ENCODE data around the gene ZNF195.
"Not testable (repeated sequence)": the region's sequence is repeated elsewhere in the genome, so short reads cannot be mapped to it uniquely, and the experiment has no call there.

The ZNF195 gene

DNA sequence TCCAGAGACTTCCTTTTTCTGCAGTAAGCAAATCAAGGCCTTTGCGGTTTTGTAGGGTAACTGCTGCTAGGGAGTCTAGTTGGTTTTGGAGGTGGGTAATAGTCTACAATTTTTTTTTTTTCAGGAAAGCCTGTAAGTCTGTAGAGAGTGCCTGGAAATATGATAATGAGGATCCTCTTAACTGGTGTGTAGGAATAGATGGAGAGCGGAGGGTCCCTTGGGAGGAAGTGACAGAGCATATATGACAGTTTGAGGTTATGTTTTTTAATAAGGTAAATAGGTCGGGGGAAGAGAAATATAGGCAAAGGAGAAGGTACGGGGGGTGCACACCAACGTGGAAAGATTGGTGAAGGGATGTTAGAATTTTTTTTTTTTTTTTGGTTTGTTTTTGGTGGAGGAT is 25.9 kb downstream of the ZNF195 start:
- no peak for DNase-seq

- DNase-seq, result no peak
Observed at GRCh38 chr11:3347127-3347526, 31.8 kb downstream of the ZNF195 start.

GRCh38 chr11:3346587-3346986 is 32.4 kb downstream of the ZNF195 start:
- no peak for DNase-seq

DNA sequence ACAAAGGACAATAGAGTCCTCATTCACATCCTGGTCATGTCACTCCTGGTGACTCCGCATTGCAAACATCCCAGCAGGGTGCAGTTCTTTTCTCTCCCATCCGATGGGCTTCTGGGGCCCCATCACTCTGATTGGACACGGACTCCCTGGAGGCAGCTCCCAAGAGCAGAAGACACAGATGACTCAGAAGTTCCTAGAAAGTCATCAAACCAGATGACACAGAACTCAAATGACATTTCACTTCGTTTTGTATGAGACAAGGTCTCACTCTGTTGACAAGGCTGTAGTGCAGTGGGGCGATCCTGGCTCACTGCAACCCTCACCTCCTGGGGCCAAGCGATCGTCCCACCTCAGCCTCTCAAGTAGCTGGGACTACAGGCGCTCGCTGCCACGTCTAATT is 33.2 kb downstream of the ZNF195 start:
- DNase-seq, result no peak

DNA sequence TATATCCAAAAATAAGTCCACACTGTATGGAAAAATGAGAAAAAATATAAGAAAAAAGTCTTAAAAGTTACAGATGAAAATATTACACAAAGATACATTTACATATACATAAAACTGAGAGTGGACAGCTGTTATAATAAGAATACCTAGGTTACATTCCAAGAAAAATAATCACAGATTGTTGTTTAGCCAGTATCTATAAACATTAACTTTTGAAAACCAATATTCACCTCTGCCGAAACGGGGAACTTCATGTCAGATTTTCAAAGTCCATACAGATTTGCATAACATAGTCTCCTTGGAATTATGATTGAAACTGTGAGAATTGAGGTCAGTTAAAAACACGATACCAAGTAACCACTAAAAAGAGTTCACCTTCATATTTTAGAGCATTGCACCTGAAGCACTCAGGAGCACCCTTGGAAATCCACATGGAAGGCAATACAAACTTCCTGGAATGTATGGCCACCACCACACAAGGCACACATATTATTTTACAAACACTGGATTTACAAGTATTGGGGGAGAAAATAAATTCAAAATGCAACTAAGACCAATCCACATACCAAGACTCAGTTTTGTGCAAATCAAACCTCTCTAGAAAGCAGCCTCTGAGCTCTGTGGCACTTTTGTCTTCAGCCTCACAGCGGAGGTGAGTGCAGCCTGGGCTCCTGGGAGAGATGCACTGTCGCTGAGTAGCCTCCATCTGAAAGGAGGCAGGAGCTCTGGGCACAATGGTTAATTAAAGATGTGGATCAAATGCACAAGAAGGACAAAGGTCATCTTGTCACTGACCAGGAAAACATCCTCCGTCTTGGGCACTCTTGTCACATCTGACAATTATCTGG is 34.4 kb downstream of the ZNF195 start:
- no peak for DNase-seq

- no peak for DNase-seq
Observed at GRCh38 chr11:3342709-3343108, 36.2 kb downstream of the ZNF195 start.

- peak in 17 of 51 donors; percentile 1 to 58 (median 20) for DNase-seq
Observed at GRCh38 chr11:3341298-3341697, 37.6 kb downstream of the ZNF195 start.

DNA sequence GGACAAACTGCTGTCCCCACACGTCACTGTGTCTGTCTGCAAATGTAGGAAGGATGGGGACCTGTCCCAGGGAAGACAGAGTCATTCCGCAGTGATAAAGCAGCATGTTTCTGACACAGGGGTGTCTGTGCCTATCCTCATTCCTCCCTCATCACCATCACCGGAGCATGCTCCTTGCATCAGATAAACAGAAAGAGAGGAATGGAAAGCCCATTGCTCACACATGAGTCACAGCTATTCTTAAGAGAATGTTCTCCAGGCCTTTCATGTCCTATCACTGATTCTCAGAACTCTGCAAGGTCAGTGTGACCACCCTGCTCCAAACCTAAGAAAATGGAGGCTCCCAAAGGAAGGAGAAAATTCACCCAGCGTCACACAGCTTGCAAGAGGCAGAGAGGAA is 38.9 kb downstream of the ZNF195 start:
- DNase-seq, result no peak

GRCh38 chr11:3339340-3339624 is 39.7 kb downstream of the ZNF195 start:
- DNase-seq, result no peak

GRCh38 chr11:3338569-3339339 is 40.2 kb downstream of the ZNF195 start:
- DNase-seq, result no peak

- not testable (repeated sequence) for DNase-seq
Observed at GRCh38 chr11:3336420-3336819, 42.5 kb downstream of the ZNF195 start.

DNA sequence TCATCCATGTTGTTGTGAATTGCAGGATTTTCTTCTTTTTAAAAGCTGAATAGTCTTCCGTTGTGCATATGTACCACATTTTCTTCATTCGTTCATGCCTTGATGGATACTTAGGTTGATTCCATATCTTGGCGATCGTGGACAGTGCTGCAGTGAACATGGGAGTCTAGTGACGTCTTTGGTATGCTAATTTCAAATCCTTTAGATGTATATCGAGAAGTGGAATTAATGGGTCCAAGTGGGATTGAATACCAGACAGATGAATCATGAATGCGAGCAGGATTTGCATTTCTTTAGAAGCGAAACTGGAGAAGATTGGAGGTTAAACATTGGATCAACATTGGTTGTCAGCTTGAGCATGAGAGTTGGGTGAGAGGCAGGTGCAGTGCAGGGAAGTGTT is 45.8 kb downstream of the ZNF195 start:
- not testable (repeated sequence) for DNase-seq

- not testable (repeated sequence) for DNase-seq
Observed at GRCh38 chr11:3331078-3331477, 47.9 kb downstream of the ZNF195 start.

DNA sequence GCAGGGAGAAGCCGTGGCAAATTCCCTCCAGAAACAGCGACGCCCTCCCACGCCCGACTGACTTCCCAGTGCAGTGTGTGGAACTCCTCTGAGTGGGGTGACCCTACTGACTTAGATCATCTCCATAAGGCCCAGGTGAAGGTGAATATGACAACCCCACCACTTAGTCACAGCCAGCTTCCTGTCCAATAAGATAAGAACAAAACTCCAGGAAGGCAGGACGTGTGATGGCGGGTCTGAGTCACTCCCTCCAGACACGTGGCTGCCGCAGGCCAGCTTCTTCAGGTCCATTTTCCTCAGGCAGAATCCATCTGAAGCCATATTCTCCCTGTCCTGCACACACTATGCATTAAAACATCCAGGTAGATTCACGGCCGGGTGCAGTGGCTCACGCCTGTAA is 48.9 kb downstream of the ZNF195 start:
- not testable (repeated sequence) for DNase-seq

- not testable (repeated sequence) for DNase-seq
Observed at GRCh38 chr11:3328503-3328902, 50.4 kb downstream of the ZNF195 start.

DNA sequence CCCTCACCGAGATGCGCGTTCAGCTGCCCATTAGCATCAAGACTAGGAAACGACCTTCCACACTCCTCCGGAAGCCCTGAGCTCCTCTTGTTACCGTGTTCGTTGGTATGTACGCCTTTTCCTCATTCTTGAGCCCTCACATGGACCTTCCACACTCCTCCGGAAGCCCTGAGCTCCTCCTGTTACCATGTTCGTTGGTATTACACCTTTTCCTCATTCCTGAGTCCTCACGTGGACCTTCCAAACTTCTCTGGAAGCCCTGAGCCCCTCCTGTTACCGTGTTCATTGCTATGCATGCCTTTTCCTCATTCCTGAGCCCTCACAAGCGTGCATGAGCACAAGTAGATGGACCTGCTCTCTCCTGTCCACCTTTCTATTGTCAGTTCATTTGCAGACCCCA is 52.5 kb downstream of the ZNF195 start:
- DNase-seq, result not testable (repeated sequence)

DNA sequence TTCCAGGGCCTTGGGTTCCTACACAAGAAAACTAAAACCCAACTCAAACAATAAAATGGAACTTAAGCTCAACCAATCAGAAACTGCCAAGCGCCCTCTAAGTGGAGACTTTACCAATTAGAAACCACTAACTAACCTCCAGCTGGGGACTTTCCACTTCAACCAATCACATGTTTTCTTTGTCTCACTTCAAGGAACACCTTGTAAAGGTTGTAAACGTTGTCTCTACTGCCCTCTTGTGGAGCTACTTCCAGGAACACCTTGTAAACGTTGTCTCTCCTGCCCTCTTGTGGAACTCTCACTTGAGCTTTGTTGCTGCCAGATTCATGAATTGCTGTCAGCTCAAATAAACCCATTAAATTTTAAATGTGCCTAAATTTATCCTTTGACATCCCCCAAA is 54.2 kb downstream of the ZNF195 start:
- DNase-seq, result not testable (repeated sequence)
